HG03175 (cell line): ENCODE measurements around the gene GMDS.

Source experiments
- ATAC-seq: cut with Tn5 transposase; IDR thresholded peaks from one replicate; pipeline ENCODE4 v1.9.1; 2021; ENCODE audit warnings: mild to moderate bottlenecking, moderate library complexity; ENCODE audit not compliant: unreplicated experiment

Gene GMDS

GRCh38 chr6:2209226-2209809, 36.1 kb downstream of the GMDS start:
- no peak for ATAC-seq

- ATAC-seq = no peak
Measured at GRCh38 chr6:2208468-2208867, 36.9 kb downstream of the GMDS start.

- ATAC-seq = no peak
Measured at GRCh38 chr6:2205396-2205795, 40.0 kb downstream of the GMDS start.

GRCh38 chr6:2204272-2204671, 41.1 kb downstream of the GMDS start:
- ATAC-seq = no peak

GRCh38 chr6:2203264-2203663, 42.1 kb downstream of the GMDS start:
- ATAC-seq = no peak

GRCh38 chr6:2197984-2198383, 47.4 kb downstream of the GMDS start:
- ATAC-seq = no peak

- ATAC-seq = no peak
Measured at GRCh38 chr6:2197177-2197671, 48.2 kb downstream of the GMDS start.

- peak; percentile 56 for ATAC-seq
Measured at GRCh38 chr6:2196079-2196679, 49.2 kb downstream of the GMDS start.

- ATAC-seq = no peak
Measured at GRCh38 chr6:2194643-2195042, 50.8 kb downstream of the GMDS start.

- no peak for ATAC-seq
Measured at GRCh38 chr6:2193931-2194330, 51.5 kb downstream of the GMDS start.

GRCh38 chr6:2192976-2193375, 52.4 kb downstream of the GMDS start:
- ATAC-seq = no peak

- no peak for ATAC-seq
Measured at GRCh38 chr6:2191390-2191740, 54.0 kb downstream of the GMDS start.

- no peak for ATAC-seq
Measured at GRCh38 chr6:2190661-2191389, 54.6 kb downstream of the GMDS start.

- no peak for ATAC-seq
Measured at GRCh38 chr6:2188856-2189384, 56.5 kb downstream of the GMDS start.

- ATAC-seq = no peak
Measured at GRCh38 chr6:2188397-2188796, 57.0 kb downstream of the GMDS start.

- no peak for ATAC-seq
Measured at GRCh38 chr6:2187826-2188225, 57.6 kb downstream of the GMDS start.

GRCh38 chr6:2186516-2186915, 58.9 kb downstream of the GMDS start:
- ATAC-seq = peak; percentile 77

GRCh38 chr6:2185466-2185865, 59.9 kb downstream of the GMDS start:
- no peak for ATAC-seq

- ATAC-seq = no peak
Measured at GRCh38 chr6:2184700-2185455, 60.5 kb downstream of the GMDS start.

- no peak for ATAC-seq
Measured at GRCh38 chr6:2183752-2184151, 61.7 kb downstream of the GMDS start.

GRCh38 chr6:2183246-2183645, 62.2 kb downstream of the GMDS start:
- no peak for ATAC-seq
